ENCODE data around the gene MAP2.
"Not testable (repeated sequence)": the region's sequence is repeated elsewhere in the genome, so short reads cannot be mapped to it uniquely, and the experiment has no call there.

MAP2 gene

GRCh38 chr2:209495068-209495620 lies 71.3 kb downstream of the MAP2 start:
- H3K4me1 Mint-ChIP-seq, ATAC-seq: not testable (repeated sequence)
- H3K9me3 Mint-ChIP-seq, result peaks cover 16 to 38% of the 10 kb centered on the region in 2 donors

DNA sequence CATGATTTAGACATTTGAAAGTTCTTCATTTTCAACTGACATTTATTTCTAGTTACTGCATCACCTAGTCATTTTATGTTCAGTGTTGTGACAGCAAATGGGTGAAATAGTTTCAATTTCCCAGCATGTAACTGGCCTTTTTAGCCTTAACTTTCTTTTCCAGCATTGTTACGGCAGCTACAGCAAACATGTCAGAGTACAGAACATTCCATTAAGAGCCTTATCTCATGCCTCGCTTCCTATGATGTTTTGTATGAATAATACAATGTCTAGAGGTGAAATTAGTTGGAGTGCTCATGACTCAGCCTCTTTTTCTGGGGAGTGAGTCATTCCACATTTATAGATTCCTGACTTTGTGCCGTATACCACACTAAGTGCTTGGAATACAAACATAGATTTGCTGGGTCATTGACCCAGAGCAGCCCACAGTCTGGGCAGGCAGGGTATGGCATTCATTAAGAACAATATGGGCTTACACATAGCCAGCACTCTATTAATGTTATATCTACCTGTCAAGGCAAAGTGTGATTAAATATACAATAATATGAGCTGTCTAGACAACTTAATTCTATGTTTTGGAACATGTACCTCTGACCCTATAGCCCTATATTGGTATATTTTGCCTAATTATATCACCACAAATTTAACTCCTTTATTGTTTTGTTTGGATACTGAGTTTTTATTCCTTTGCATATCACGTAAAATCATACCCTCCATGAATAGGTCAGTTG lies 72.2 kb downstream of the MAP2 start:
- no peak for ATAC-seq
- no peak overlapping the region for H3K4me3 Mint-ChIP-seq
- peaks cover 12 to 30% of the 10 kb centered on the region in 2 donors for H3K9me3 Mint-ChIP-seq
- H3K27ac Mint-ChIP-seq, result no peak overlapping the region
- no peaks in the 10 kb centered on the region for H3K4me1 Mint-ChIP-seq
- H3K27me3 Mint-ChIP-seq, result no peaks in the 10 kb centered on the region
- DNase-seq, result no peak

More at GRCh38 chr2:209495068-209495620, 71.3 kb downstream of the MAP2 start:
- DNase-seq, H3K27me3 Mint-ChIP-seq, H3K4me3 Mint-ChIP-seq: not testable (repeated sequence)
- peak overlapping the region in 1 of 2 donors; percentile 62 for H3K27ac Mint-ChIP-seq

DNA sequence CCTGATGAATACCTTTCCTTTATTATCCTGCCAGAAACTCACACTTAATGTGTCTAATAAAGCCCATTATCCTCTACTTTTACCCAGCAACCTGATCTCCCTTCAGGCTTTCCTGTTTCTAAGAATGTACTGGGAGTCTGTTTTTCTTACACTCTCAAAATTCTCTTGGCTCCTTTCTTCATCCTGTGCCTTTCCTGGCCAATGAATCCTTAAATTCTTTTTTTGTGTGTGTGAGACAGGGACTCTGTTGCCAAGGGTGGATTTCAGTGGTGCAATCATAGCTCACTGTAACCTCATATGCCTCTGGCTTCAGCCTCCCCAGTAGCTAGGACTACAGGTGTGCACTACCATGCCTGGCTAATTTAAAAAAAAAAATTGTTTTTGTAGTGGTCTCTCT lies 72.7 kb downstream of the MAP2 start:
- ATAC-seq (no peak), DNase-seq (no peak)
- H3K4me3 Mint-ChIP-seq, result no peak overlapping the region
- no peaks in the 10 kb centered on the region for H3K4me1 Mint-ChIP-seq
- H3K27me3 Mint-ChIP-seq, result no peaks in the 10 kb centered on the region
- H3K27ac Mint-ChIP-seq, result no peak overlapping the region
- peaks cover 7 to 24% of the 10 kb centered on the region in 2 donors for H3K9me3 Mint-ChIP-seq

DNA sequence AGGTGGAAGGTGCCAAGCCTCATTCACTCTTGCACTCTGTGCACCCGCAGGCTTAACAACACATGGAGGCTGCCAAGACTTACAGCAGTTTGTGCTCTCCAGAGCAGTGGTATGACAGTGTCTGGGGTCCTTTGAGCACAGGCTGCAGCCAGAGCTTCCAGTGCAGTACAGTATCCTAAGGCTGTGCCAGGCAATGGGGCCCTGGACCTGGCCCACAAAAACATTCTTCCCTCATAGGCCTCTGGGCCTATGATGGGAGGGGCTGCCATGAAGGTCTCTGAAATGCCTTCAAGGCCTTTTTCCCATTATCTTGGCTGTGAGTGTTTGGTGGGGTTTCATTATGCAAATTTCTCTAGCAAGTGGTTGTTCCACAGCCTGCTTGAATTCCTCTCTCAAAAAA lies 74.8 kb downstream of the MAP2 start:
- no peak overlapping the region for H3K27ac Mint-ChIP-seq
- no peak overlapping the region for H3K4me3 Mint-ChIP-seq
- DNase-seq (no peak), ATAC-seq (no peak)
- no peaks in the 10 kb centered on the region for H3K27me3 Mint-ChIP-seq
- no peaks in the 10 kb centered on the region for H3K4me1 Mint-ChIP-seq
- peaks cover 7 to 22% of the 10 kb centered on the region in 2 donors for H3K9me3 Mint-ChIP-seq

GRCh38 chr2:209499069-209499468 lies 75.2 kb downstream of the MAP2 start:
- no peak for DNase-seq
- Mint-ChIP-seq H3K27ac (no peak overlapping the region), H3K4me3 (no peak overlapping the region), H3K4me1 (no peaks in the 10 kb centered on the region), H3K9me3 (peaks cover 7 to 22% of the 10 kb centered on the region in 2 donors), H3K27me3 (no peaks in the 10 kb centered on the region)
- no peak for ATAC-seq

DNA sequence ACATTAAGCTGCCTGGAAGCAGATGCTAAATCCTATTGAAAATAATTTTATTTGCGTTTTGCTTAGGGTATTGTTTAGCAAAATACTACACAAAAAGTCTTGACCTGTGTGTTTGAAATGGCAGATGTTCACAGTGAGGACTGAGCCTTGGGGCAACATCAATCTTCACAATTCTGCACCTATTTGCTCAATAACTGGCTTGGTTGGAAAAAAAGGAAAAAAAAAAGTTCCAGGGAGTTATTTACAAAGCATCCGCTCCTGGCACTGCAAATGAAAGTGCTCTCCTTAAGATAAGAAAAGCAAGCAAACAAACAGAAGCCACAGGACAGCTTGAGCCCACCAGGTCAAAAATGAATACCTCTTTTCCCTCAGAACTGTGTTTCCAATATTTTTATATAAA lies 77.7 kb downstream of the MAP2 start:
- Mint-ChIP-seq H3K9me3 (peaks cover 7 to 18% of the 10 kb centered on the region in 2 donors), H3K27ac (no peak overlapping the region), H3K27me3 (no peaks in the 10 kb centered on the region), H3K4me3 (no peak overlapping the region), H3K4me1 (no peaks in the 10 kb centered on the region)
- DNase-seq, result no peak
- ATAC-seq, result no peak

GRCh38 chr2:209505410-209505809 lies 81.6 kb downstream of the MAP2 start:
- Mint-ChIP-seq H3K27ac (no peak overlapping the region), H3K4me1 (no peaks in the 10 kb centered on the region), H3K9me3 (no peaks in the 10 kb centered on the region), H3K27me3 (no peaks in the 10 kb centered on the region), H3K4me3 (no peak overlapping the region)
- ATAC-seq (no peak), DNase-seq (no peak)

- no peak for ATAC-seq
- Mint-ChIP-seq H3K4me3 (no peak overlapping the region), H3K4me1 (no peaks in the 10 kb centered on the region), H3K27ac (no peak overlapping the region), H3K27me3 (no peaks in the 10 kb centered on the region), H3K9me3 (no peaks in the 10 kb centered on the region)
- no peak for DNase-seq
Observed at GRCh38 chr2:209508255-209508654, 84.4 kb downstream of the MAP2 start.

- H3K27me3 Mint-ChIP-seq, result no peaks in the 10 kb centered on the region
- no peak overlapping the region for H3K4me3 Mint-ChIP-seq
- H3K4me1 Mint-ChIP-seq, result no peaks in the 10 kb centered on the region
- H3K9me3 Mint-ChIP-seq, result no peaks in the 10 kb centered on the region
- H3K27ac Mint-ChIP-seq, result no peak overlapping the region
- no peak for DNase-seq
- no peak for ATAC-seq
Observed at GRCh38 chr2:209511637-209512036, 87.8 kb downstream of the MAP2 start.

- ATAC-seq, result no peak
- H3K9me3 Mint-ChIP-seq, result no peaks in the 10 kb centered on the region
Observed at GRCh38 chr2:209512971-209513370, 89.1 kb downstream of the MAP2 start.

DNA sequence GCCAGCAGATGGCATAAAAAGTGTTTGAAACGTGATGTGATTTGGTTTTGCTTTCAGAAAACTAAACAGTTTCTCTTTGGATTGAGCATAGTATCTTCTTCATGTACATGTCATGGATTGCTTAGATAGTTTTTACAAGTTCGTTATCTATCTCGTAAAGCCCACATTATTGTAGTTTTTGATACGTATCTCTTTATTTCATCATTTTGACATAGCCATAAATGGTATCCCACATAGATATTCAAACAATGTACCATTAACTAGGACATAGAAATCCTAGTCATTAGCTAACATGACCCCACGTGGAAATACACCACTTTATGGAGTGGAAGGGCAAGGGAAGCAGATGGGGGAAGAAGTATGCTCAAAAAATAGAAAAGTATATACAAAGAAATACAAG lies 93.6 kb downstream of the MAP2 start:
- Mint-ChIP-seq H3K9me3 (no peaks in the 10 kb centered on the region), H3K27ac (no peak overlapping the region), H3K27me3 (no peaks in the 10 kb centered on the region), H3K4me1 (no peaks in the 10 kb centered on the region), H3K4me3 (no peak overlapping the region)
- DNase-seq (no peak), ATAC-seq (no peak)

More at GRCh38 chr2:209512971-209513370, 89.1 kb downstream of the MAP2 start:
- Mint-ChIP-seq H3K4me3 (no peak overlapping the region), H3K27me3 (no peaks in the 10 kb centered on the region), H3K27ac (no peak overlapping the region), H3K4me1 (no peaks in the 10 kb centered on the region)
- no peak for DNase-seq

- H3K27ac Mint-ChIP-seq, result no peak overlapping the region
- no peaks in the 10 kb centered on the region for H3K27me3 Mint-ChIP-seq
- H3K4me1 Mint-ChIP-seq, result no peaks in the 10 kb centered on the region
- DNase-seq (no peak), ATAC-seq (no peak)
- no peaks in the 10 kb centered on the region for H3K9me3 Mint-ChIP-seq
- no peak overlapping the region for H3K4me3 Mint-ChIP-seq
Observed at GRCh38 chr2:209519271-209519670, 95.4 kb downstream of the MAP2 start.

GRCh38 chr2:209519906-209520305 lies 96.1 kb downstream of the MAP2 start:
- Mint-ChIP-seq H3K9me3 (no peaks in the 10 kb centered on the region), H3K27me3 (no peaks in the 10 kb centered on the region), H3K27ac (no peak overlapping the region), H3K4me1 (no peaks in the 10 kb centered on the region), H3K4me3 (no peak overlapping the region)
- no peak for ATAC-seq
- DNase-seq, result no peak

DNA sequence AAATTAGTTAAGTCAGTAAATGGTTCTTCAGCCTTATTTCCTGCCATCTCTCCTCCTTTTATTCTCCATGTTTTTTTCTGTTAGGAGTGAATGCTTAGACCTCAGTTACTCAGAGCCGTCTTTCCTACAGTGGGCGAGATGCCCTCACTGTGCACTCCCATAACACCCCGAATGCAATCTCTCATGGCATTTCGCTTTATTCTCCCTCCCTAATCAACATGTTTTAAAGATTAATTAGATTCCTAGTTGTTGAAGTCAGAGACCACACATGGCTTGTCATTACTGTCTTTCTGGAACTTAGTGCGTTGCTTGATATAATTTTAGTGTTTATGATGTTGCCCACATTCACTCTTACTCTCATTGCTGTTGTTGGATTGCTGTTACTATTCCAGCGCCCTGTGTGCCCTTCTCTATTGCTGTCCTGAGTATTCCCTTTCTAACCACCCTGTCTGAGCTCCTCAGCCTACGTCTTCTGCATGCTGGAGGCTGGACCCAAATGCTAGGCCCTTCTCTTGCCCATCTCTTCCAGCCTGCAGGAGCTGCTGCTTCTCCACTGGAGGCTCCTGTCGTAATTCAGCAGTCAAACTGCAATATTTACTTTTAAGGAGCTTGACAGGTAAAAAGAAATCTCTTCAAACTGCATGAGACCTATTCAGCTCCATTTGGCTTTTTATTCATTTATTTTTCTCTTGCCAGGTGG lies 99.3 kb downstream of the MAP2 start:
- DNase-seq, result no peak
- ATAC-seq, result no peak
- Mint-ChIP-seq H3K27ac (no peak overlapping the region), H3K4me3 (no peak overlapping the region), H3K4me1 (peaks cover 23% of the 10 kb centered on the region), H3K27me3 (no peaks in the 10 kb centered on the region), H3K9me3 (no peaks in the 10 kb centered on the region)

GRCh38 chr2:209523867-209524266 lies 100.0 kb downstream of the MAP2 start:
- peaks cover 23% of the 10 kb centered on the region for H3K4me1 Mint-ChIP-seq
- ATAC-seq (no peak), DNase-seq (no peak)
- no peaks in the 10 kb centered on the region for H3K27me3 Mint-ChIP-seq
- H3K27ac Mint-ChIP-seq, result no peak overlapping the region
- H3K4me3 Mint-ChIP-seq, result no peak overlapping the region
- no peaks in the 10 kb centered on the region for H3K9me3 Mint-ChIP-seq

GRCh38 chr2:209525331-209525730 lies 101.5 kb downstream of the MAP2 start:
- Mint-ChIP-seq H3K4me3 (no peak overlapping the region), H3K27ac (no peak overlapping the region), H3K27me3 (peaks cover 5% of the 10 kb centered on the region), H3K9me3 (no peaks in the 10 kb centered on the region), H3K4me1 (peaks cover 23% of the 10 kb centered on the region)
- ATAC-seq, result no peak
- no peak for DNase-seq
